Measurements from ENCODE around the gene SMURF1. TPM values are rescaled to one million over a fixed set of nuclear protein-coding genes. Genes with fewer than 3 reads are reported as not detected.

SMURF1 gene
- total RNA-seq, 1 donor from 2014 or later, result 12.1 TPM

DNA sequence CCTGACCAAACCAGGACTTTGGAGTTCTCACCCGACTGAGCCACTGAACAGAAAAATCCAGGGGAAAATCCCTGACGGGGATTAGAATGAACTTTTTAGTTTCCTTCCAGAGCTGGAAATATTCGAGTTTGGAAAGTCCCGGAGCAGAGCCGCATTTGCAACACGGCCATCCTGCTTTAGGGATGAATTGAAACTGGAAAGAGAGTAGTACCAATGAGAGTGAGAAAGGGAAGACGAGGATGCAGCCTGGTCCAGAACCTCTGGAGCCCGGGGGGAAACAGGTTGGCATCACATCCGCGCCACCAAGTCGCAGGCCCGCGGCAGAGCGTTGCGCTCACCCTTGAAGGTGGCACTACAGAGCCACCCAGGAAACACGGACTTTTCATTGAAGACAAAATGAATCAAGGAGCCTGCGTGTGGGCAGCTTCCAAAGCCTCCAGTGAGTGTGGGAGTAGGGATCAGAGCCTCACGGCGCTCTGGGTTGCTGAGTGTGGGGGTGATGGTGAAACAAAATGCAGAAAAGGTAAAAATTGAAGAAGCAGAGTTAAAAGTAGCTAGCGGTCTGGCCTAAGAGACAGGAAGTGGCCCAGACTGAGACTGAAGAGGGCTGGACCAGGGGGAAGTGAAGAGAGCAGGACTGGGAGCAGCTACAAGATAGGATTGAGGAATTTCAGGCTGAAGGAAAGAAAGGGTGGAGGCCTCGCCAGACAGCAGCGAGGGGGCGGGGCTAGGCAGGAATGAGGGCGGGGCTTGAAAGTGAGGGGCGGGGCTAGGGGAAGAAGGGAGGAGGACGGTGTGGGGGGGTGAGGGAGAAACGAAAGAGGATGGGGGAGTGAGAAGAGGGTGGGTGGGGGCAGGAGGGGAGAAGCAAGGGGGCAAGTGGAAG lies 1.8 kb downstream of the SMURF1 start:
- DNase-seq (ENCODE audit: low read depth in 2 of 2), result peak; percentile 50 to 64

DNA sequence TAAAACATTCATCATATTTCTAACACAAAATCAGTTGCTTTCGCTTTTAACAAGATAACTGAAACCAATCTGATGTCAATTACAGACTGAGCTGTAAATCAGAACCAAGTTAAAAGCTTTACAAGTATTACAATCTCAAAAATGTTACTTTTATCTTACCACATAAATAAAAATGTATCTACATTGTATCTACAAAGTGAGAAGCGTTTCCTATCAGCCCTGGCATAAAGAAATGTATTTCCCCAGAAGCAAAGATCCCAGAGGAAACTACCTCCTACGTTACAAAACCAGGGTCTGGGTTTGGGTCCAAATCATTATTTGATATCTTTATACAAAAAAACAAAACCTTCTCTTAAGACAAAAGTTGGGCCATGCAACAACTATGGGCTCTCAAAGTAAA lies 2.6 kb downstream of the SMURF1 start:
- no peak for DNase-seq (ENCODE audit: low read depth in 2 of 2)

DNA sequence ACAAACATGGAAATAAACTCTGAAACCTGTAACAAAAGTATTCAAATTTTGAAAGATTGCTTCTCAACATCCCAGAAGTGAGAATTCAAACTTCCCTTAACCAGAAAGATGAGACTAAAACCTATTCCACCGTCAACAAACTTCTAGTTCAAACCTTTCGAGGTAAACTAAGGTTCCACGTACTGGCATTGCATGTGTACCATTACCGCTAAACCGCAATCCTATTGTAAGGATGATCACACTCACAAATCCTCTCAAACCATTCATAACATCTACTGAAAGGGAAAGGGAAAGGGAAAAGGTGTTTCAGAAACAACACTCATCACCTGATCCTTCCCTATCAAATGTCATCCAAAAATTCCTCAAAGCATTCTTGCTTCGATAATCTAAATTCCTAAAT lies 3.1 kb downstream of the SMURF1 start:
- DNase-seq (ENCODE audit: low read depth in 2 of 2), result peak in 1 of 2 donors; percentile 14

DNA sequence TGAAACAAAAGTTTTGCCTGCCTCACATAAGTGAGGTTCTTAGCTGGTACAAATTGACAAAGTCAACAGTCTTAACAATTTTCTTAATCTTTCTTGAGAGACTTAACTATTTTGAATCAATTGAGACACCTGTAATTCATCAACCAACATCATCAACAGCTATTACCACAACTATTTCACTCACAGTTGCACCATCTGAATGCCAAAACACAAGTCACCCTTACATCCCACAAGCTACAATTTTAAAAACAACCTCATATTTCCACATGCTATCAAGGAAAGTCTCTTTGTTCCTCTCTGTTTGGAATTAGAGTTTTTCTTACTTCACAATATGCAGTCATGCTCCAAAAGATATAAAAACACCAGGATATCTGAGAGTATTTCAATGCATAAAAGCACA lies 4.9 kb downstream of the SMURF1 start:
- DNase-seq (ENCODE audit: low read depth in 2 of 2), result no peak

DNA sequence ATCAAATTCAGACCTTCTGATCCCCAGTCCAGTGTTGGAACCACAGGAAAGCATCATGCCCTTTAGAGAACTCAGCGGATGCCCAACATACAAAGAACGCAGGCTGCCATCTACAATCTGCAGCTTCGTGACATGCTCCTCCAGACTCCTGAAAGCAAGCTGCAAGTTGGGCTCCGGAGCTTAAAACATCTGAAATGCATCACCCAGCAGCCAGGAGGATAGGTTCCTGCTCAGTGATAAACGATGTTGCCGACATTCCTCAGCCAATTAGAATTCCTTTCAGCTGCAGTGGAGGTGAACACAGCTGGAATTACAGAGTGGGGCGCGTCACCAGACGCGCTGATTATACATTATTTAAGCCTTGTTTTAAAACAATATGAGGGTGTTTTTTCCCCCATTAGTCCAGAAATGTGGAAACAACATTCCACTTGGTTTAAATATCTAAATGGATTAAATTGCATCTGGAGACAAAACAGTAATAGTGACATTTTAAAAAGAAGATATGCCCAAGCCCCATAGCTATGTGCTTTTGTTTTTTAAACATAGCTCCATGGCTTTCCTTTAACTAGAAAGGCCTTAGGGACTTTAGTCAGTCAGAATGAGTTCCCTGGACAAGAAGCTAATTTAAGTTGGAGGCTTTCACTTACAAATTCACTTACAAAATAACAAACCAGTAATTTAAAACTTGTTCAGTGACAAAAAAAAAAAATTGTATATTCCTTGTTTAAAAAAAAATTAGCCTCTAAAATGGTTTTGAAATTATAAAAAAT lies 6.3 kb downstream of the SMURF1 start:
- DNase-seq (ENCODE audit: low read depth in 2 of 2), result no peak

DNA sequence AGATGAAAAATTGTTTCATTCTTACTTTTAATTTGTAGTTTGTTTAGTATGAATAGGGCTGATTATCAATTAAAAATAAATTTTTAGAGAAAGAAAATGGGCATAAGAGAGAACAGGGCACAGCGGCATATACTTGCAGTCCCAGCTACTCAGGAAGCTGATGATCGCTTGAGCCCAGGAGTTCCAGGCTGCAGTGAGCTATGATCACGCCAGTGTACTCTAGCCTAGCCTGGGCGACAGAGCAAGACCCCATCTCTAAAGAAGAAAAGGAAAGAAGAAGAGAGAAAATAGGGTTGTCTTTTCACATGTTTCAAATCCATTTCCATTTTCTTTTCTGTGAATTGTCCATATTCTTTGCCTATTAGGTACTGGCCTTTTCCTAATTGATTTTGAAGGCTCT lies 8.0 kb downstream of the SMURF1 start:
- DNase-seq (ENCODE audit: low read depth in 2 of 2), result no peak

DNA sequence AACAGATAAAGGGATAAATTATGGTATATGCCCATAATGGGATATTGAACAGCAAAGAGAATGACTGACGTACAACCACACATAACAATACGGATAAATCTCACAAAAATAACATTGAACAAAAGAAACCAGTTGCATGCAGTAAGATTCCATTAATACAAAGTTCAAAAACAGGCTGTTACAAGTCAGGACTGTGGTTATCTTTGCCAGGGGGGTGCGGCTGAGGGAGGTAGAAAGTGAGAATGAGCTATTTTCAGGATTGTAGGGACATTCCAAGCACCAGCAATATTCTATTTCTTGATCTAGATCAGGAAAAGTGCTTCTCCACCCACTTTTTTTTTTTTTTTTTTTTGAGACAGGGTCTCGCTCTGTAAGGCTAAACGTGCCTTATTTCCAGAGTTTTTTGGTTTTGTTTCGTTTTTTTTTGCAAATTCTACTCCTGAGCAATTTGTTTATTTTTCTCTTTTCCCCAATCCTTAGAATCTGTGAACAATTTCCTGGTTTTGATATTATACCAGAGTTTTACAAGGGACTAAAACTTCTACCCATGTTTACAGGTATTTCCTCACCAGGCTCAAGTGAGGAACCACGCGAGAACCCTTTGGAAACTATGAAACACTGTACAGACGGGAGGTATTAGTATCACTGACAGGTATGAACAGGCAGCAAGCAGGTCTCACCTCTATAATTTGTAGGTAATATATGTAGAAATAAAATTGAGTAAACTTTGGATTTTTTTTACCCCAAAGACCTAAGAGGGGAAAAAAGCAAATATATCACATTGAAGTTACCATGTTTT lies 9.9 kb downstream of the SMURF1 start:
- DNase-seq (ENCODE audit: low read depth in 2 of 2), result no peak

DNA sequence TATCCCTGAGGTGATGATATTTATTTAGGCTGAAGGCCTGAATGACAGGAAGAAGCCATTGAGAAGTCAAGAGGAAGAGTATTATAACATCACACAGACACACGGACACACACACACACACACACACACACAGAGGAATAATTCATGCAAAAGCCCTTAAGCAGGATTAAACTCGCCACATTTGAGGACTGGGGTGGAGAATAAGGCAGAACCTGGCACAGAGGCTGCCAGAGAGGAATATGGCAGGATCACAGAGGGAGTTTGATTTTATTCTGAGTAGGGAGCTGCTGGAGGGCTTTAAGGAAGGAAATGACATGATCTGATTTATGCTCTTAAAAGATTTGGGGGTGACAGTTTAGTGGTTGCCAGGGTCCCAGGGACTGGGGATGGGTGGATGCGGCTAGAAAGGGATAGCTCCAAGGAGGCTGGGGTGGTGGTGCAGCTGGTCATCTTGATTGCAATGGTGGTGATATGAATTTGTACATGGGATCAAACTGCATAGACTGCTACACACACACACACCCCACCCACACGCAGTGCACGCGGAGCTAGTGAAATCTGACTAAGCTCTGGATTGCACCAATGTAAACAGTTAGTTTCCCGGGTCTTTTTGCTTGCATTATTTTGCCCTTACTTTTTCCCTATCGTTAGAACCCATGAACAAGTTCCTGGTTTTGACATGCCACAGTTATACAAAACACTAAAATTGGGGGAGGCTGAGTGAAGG lies 11.2 kb downstream of the SMURF1 start:
- no peak for DNase-seq (ENCODE audit: low read depth in 2 of 2)

DNA sequence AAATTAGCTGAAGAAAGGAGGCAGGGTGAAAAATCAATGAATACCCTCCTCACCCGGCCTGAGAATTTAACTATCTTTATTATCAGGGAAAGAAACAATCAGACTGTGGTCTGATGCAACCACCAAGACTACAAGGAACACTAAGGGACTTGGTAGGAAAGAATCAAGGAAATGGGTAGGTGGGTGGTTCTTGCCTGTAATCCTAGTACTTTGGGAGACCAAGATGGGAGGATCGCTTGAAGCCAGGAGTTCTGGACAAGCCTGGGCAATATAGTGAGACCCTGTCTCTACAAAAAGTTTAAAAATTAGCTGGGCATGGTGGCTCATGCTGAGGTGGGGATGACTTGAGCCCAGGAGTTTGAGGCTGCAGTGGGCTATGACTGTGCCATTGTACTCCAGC lies 12.6 kb downstream of the SMURF1 start:
- DNase-seq (ENCODE audit: low read depth in 2 of 2), result no peak

DNA sequence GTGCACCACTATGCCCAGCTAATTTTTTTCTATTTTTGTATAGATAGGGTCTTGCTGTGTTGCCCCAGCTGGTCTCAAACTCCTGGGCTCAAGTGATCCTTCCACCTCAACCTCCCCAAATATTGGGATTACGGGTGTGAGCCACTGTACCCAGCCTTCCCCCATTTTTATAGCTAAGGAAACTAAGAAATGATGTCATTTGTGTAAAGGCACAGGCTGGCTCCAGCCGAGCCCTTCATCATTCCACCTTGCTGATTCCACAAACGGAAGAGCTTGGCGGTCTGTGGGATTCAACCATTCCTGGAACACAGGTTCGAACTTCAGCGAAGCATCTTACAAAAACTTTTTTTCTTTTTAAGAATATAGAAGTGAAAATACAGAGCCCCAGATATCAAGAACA lies 14.4 kb downstream of the SMURF1 start:
- no peak for DNase-seq (ENCODE audit: low read depth in 2 of 2)

DNA sequence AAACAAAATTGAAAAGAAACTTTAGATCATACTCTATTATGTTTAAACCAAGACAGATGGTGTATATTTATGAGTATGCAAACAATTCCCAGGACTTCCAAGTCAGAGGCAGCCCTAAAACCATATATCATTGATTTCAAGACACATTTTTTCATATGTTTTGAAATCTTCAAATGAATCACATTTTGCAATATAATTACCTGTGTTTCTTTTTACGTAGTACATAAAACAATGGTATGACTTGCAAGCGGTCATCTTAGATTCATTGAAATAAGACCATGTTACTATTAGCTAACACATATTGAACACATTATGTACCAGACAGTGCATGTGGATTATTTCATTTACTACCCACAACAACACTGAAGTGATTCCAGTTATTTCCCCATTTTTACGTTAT lies 14.9 kb downstream of the SMURF1 start:
- DNase-seq (ENCODE audit: low read depth in 2 of 2), result no peak

DNA sequence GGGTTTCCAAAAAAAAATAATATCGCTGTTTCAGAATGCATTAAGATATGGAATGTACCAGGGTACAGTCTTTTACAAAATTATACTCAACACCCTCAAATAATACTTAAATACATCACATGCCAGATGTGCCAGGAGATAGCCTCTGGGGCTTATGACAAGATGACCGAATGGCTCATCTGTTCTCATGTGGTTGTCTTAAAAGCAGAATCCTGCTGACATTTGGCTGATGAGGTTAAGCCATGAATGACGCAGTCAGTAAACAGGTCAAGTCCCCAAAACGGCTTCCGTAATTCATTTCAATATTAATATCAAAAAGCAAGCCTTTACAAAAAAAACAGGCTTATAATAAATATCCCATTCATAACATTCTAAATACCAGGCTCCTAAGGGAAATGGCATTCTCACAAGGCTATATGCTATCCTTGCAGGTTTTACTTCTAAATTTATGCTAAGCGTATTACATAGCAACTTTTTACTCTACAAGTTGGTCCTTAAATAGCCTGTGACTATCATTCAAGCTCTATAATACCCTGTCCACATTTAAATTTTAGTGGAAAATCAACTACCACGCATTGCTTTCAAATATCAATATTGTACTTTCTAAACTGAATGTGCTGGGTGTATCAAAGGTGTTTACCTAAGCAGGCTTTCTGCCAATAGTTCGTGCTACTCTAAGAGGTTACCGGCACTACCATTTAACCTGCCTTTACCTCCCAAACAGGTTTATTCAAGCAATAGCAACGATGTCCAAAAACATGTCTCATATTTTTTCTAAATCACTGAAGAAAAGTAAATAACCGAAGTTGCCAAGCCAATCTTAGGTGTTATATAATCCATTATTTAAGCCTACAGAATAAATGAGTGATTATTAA lies 15.6 kb downstream of the SMURF1 start:
- DNase-seq (ENCODE audit: low read depth in 2 of 2), result no peak

DNA sequence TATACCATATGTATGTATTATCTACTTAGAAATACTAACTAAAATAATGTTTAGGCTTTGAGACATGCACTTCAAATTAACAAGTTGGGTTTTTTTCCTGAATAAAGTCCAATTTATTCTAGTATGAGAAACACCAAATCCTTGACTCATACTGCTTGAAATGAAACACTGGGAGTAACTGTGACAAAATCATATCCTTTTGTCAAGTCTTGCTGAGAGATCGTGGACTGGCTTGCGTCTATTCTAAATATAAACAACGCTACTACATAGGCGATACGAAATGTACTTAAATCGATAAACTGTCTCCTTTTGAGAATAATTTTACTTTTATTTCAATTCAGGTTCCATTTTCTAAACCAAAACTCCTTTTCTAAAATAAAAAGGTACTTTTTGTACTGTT lies 16.3 kb downstream of the SMURF1 start:
- no peak for DNase-seq (ENCODE audit: low read depth in 2 of 2)

DNA sequence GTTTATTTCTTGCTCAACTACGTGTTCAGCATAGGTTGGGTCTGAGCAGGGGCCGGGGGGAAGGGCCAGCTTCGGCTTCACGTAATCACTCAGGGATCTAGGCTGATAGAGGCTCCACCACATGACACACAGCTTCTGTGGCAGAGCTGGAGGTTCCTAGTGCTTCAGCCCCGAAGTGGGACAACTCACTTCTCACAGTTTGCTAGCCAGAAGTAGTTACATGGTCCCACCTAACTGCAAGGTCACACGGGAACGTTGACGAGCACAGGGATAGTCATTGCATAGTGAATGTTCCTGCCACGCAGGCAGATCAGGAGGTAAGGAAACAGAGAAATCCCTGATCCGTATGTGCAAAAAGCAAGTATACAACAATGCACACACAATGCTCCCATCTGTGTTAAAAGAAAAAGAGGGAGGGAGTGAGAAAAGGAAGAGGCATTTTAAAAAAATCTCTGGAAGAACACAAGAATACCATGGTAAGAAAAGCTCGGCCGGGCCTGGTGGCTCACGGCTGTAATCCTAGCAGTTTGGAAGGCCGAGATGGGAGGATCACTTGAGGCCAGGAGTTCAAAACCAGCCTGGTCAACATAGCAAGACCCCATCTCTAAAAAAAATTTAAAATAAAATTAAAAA lies 16.9 kb downstream of the SMURF1 start:
- DNase-seq (ENCODE audit: low read depth in 2 of 2), result no peak

DNA sequence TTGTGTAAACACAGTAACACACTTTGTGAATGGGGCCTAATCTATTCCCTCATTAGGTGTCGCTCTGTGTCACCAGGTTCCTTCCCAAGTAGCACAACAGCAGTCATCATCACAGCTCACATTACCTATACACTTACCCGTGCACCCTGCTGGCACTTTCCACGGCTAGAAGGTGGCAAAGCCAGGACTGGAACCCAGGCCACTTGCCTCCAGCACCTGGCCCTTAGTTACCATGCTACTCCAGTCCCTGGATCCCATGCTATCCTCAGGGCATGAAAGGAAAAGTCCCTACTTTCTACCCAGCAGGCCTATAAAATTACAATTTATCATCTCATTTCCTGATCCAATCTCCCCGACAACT lies 18.4 kb downstream of the SMURF1 start:
- no peak for DNase-seq (ENCODE audit: low read depth in 2 of 2)

DNA sequence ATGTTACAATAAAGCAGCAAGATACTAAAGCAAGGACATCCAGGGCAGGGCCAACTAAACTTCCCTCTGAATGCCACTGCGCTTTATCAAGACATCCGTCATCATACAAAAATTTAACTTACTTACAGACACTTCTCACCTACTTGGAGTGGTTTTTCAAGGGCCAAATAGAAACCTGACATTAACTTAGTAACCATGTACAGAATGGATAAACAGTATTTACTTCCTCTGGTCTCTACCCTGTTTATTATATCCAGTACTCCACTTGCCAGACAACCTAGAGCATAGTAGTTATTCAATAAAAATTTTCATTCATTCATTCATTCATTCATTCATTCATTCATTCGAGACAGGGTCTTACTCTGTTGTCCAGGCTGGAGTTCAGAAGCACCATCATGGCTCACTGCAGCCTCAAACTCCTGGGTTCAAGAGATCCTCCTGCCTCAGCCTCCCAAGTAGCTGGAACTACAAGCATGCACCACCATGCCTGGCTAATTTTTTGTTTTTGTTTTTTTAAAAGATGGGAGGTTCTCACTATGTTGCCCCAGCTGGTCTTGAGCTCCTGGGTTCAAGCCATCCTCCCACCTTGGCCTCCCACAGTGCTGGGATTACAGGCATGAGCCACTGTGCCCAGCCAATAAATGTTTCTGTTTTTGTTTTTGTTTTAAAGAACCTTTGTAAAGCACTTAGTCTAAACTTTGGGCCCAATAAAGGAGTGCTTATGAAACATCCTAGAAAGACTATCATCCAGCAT lies 19.0 kb downstream of the SMURF1 start:
- no peak for DNase-seq (ENCODE audit: low read depth in 2 of 2)

DNA sequence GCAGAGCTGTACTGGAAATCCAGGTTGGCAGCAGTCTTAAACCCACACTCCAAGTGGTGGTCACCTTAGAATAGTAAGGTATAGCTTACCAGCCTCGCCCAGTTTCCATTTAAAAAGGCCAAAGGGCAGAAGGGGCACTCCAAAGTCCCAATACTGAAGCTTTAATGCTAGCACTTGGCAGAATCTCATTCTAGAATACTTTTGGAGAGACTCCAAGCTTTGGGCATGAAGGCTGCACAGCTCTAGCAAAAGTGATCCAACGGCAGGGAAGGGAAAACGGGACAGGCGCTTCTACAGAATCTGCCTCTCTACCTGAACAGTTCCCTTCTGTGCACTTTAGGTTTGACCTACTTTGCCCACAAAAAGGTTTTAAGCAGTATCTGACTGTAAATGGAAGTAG lies 19.7 kb downstream of the SMURF1 start:
- no peak for DNase-seq (ENCODE audit: low read depth in 2 of 2)

DNA sequence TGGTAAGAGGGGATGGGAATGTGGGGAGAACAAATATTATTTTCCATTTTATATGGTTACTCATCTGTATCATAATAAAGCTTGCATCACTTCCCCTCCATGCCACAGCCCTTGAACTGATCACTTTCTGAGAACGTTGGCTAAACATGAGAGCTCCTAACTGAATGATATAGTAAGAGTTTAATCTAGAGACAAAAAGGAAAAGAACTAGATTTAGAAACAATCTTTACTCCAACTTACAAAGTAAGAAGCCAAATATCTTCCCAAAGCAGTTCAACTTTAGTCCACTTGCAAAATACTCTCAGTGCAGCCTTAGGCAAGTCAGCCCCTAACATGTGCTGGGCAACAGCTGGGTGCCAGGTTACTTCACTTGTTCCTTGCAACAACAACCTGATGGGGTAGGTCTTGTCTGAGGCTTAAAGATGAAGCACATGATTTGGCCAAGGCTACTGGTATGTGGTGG lies 20.3 kb downstream of the SMURF1 start:
- peak in 1 of 2 donors; percentile 34 for DNase-seq (ENCODE audit: low read depth in 2 of 2)

DNA sequence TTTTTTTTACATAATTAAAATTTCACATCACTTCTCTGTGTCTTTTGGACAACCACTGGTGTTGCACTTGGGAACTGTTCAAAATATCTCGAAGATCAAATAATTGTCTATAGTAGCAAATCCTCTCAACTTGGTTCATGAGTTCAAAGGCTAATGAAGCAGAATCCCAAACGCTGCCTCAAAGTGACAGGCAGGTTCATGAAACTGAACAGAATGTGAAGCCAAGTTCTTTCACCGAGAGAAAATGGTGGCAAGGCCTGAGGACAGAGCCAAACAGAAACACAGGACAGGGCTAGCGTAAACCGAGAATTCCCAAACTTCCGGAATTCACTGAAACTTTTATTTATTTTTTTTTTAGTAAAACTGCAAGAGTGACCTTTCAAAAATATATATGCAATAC lies 21.1 kb downstream of the SMURF1 start:
- DNase-seq (ENCODE audit: low read depth in 2 of 2), result no peak
